ENCODE results near the gene COL15A1. TPM values are rescaled to one million over a fixed set of nuclear protein-coding genes. Genes with fewer than 3 reads are reported as not detected.
"Not testable (repeated sequence)": the region's sequence is repeated elsewhere in the genome, so short reads cannot be mapped to it uniquely, and the experiment has no call there.

The COL15A1 gene
- total RNA-seq, result under 1 TPM in 1 of 2 experiments, not detected in 1; 0.06 TPM

DNA sequence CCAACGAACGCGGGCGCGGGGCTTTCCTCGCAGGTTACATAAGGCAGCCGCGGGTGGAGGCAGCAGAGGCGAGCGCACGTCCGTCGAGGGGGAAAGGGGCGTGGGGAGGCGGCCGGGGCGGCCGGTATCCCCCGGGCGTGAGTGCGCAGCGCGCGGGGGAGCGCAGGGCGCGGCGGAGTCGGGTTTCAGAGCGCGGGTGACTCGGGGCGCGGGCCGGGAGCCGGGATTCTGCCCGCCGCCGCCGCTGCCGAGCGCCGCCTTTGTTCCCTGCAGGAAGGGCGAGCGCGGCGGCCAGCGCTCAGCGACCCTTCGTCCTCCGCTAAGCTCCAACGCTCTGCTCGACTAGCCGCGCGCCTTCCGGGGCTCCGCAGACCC, at the start of gene COL15A1:
COL15A1 (plus strand) TSS at position 226 of the 375 bp plus-strand sequence. CDS start 155 bp downstream, outside the sequence.
- H3K4me3 Mint-ChIP-seq, result peak within 1 kb of the TSS; percentile 48
- no peak within 1 kb of the TSS for H3K27ac Mint-ChIP-seq
- H3K36me3 Mint-ChIP-seq, result no peaks in the 10 kb centered on the region
- DNase-seq, result peak; percentile 4
- peaks cover 67% of the 10 kb centered on the region for H3K27me3 Mint-ChIP-seq
- H3K9me3 Mint-ChIP-seq, result no peaks in the 10 kb centered on the region
- peaks cover 9% of the 10 kb centered on the region for H3K4me1 Mint-ChIP-seq

- Mint-ChIP-seq H3K9me3 (no peaks in the 10 kb centered on the region), H3K27ac (no peak overlapping the region), H3K4me3 (no peak overlapping the region), H3K36me3 (peaks cover 3% of the 10 kb centered on the region), H3K4me1 (peaks cover 4% of the 10 kb centered on the region), H3K27me3 (peaks cover 18% of the 10 kb centered on the region)
- DNase-seq, result no peak
Observed at GRCh38 chr9:98894171-98894570, 49.5 kb upstream of the COL15A1 start.

GRCh38 chr9:98894761-98895160, 48.9 kb upstream of the COL15A1 start:
- H3K27ac Mint-ChIP-seq, result no peak overlapping the region
- DNase-seq, result no peak
- H3K27me3 Mint-ChIP-seq, result peaks cover 18% of the 10 kb centered on the region
- no peaks in the 10 kb centered on the region for H3K9me3 Mint-ChIP-seq
- peaks cover 3% of the 10 kb centered on the region for H3K36me3 Mint-ChIP-seq
- H3K4me1 Mint-ChIP-seq, result peaks cover 9% of the 10 kb centered on the region
- H3K4me3 Mint-ChIP-seq, result no peak overlapping the region

DNA sequence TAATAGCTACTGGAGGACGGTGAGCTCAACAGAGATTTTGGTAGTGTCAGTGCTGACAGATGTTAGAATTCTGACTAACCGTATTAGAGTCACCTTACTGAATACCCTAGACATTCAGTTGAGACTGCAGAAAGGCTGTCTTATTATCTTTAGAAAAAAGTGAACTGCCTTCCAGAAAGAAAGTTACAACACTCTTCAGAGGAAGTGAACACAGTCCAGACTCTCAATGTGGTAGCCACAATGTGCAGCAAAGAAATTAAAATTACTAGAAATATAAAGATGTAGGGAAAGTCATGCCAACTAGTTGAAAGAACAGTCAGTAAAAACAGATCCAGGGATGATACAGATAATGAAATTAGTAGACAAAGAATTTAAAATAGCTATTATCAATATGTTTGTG, 47.1 kb upstream of the COL15A1 start:
- DNase-seq, result no peak
- H3K4me1 Mint-ChIP-seq, result peaks cover 9% of the 10 kb centered on the region
- H3K9me3 Mint-ChIP-seq, result no peaks in the 10 kb centered on the region
- H3K27me3 Mint-ChIP-seq, result peaks cover 9% of the 10 kb centered on the region
- no peak overlapping the region for H3K4me3 Mint-ChIP-seq
- H3K36me3 Mint-ChIP-seq, result peaks cover 3% of the 10 kb centered on the region
- no peak overlapping the region for H3K27ac Mint-ChIP-seq

DNA sequence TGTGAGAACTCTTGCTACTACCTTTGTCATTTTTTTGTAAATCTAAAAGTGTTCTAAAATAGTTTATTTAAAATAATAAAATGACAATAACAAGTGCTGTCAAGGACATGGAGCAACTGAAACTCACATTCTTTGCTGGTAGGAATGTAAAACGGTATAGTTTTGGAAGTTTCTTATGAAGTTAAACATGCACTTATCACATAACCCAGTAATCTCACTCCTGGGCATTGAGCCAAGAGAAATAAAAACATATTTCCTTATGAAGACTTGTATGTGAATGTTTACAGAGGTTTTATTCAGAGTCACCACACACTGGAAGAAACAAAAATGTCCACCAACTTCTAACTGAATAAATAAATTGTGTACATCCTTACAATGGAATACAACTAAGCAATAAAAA, 46.0 kb upstream of the COL15A1 start:
- Mint-ChIP-seq H3K27me3 (peaks cover 9% of the 10 kb centered on the region), H3K4me1 (peaks cover 5% of the 10 kb centered on the region), H3K4me3 (no peak overlapping the region), H3K36me3 (peaks cover 3% of the 10 kb centered on the region), H3K9me3 (no peaks in the 10 kb centered on the region), H3K27ac (no peak overlapping the region)
- no peak for DNase-seq

- H3K4me3 Mint-ChIP-seq, result no peak overlapping the region
- no peaks in the 10 kb centered on the region for H3K9me3 Mint-ChIP-seq
- peaks cover 5% of the 10 kb centered on the region for H3K4me1 Mint-ChIP-seq
- no peak overlapping the region for H3K27ac Mint-ChIP-seq
- DNase-seq, result no peak
- H3K27me3 Mint-ChIP-seq, result peaks cover 9% of the 10 kb centered on the region
- peaks cover 3% of the 10 kb centered on the region for H3K36me3 Mint-ChIP-seq
Observed at GRCh38 chr9:98899408-98900056, 44.2 kb upstream of the COL15A1 start.

GRCh38 chr9:98900244-98900643, 43.5 kb upstream of the COL15A1 start:
- no peak overlapping the region for H3K27ac Mint-ChIP-seq
- no peaks in the 10 kb centered on the region for H3K9me3 Mint-ChIP-seq
- DNase-seq, result no peak
- H3K4me1 Mint-ChIP-seq, result peaks cover 5% of the 10 kb centered on the region
- H3K27me3 Mint-ChIP-seq, result peaks cover 9% of the 10 kb centered on the region
- H3K36me3 Mint-ChIP-seq, result peaks cover 3% of the 10 kb centered on the region
- no peak overlapping the region for H3K4me3 Mint-ChIP-seq

GRCh38 chr9:98900725-98901124, 43.0 kb upstream of the COL15A1 start:
- no peak for DNase-seq
- peaks cover under 1% of the 10 kb centered on the region for H3K36me3 Mint-ChIP-seq
- no peak overlapping the region for H3K27ac Mint-ChIP-seq
- H3K4me3 Mint-ChIP-seq, result no peak overlapping the region
- peaks cover 6% of the 10 kb centered on the region for H3K27me3 Mint-ChIP-seq
- no peaks in the 10 kb centered on the region for H3K9me3 Mint-ChIP-seq
- H3K4me1 Mint-ChIP-seq, result peaks cover 5% of the 10 kb centered on the region

- H3K27me3 Mint-ChIP-seq, H3K4me3 Mint-ChIP-seq, H3K36me3 Mint-ChIP-seq, H3K27ac Mint-ChIP-seq, DNase-seq, H3K4me1 Mint-ChIP-seq, H3K9me3 Mint-ChIP-seq: not testable (repeated sequence)
Observed at GRCh38 chr9:98901843-98902242, 41.9 kb upstream of the COL15A1 start.

GRCh38 chr9:98902516-98902915, 41.2 kb upstream of the COL15A1 start:
- Mint-ChIP-seq H3K27me3 (no peaks in the 10 kb centered on the region), H3K4me3 (no peak overlapping the region), H3K9me3 (no peaks in the 10 kb centered on the region), H3K36me3 (no peaks in the 10 kb centered on the region), H3K27ac (no peak overlapping the region), H3K4me1 (peaks cover 5% of the 10 kb centered on the region)
- DNase-seq, result no peak

DNA sequence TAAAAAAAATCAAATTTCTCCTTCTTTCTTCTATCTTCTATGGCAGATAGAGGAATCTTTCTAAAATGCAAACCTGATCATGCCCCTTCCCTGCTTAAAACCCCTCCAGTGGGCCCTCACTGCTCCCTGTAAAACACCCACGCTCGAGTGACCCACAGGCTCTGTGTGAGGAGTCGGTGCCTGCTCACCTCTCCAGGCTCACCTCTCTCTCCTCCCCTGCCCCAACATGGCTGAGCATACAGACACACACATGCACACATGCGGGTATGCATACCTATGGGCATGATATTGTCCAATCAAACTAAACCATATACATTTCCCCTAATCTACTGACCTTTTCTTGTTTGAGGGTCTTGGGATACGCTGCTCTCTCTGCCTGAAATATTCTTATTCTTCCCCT, 40.8 kb upstream of the COL15A1 start:
- no peaks in the 10 kb centered on the region for H3K36me3 Mint-ChIP-seq
- H3K4me3 Mint-ChIP-seq, result no peak overlapping the region
- no peak overlapping the region for H3K27ac Mint-ChIP-seq
- no peaks in the 10 kb centered on the region for H3K9me3 Mint-ChIP-seq
- H3K4me1 Mint-ChIP-seq, result peaks cover 5% of the 10 kb centered on the region
- no peaks in the 10 kb centered on the region for H3K27me3 Mint-ChIP-seq
- no peak for DNase-seq

GRCh38 chr9:98903961-98904411, 39.7 kb upstream of the COL15A1 start:
- DNase-seq, result no peak
- Mint-ChIP-seq H3K27ac (no peak overlapping the region), H3K4me1 (peaks cover 5% of the 10 kb centered on the region), H3K27me3 (no peaks in the 10 kb centered on the region), H3K36me3 (no peaks in the 10 kb centered on the region), H3K9me3 (no peaks in the 10 kb centered on the region), H3K4me3 (no peak overlapping the region)

DNA sequence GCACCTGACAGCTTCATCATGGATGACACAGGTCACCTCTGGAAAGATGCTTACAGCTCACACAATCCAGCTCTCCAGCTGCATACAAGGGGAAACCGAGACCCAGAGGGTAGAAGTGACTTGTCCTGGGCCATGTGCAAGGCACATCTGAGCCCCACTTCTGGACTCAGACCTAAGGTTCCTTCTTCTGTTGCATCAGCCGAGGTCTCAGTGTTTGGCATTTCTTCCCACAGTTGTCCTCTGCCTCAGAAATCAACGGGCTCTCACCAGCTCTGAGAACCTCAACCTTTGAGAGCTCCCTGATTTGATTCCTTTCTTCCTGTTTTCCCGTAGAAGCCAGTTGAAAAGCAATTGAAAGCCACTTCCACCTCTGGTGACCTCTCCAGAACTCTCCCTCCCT, 38.7 kb upstream of the COL15A1 start:
- DNase-seq, result no peak
- Mint-ChIP-seq H3K27ac (no peak overlapping the region), H3K4me3 (no peak overlapping the region), H3K36me3 (no peaks in the 10 kb centered on the region), H3K4me1 (no peaks in the 10 kb centered on the region), H3K9me3 (no peaks in the 10 kb centered on the region), H3K27me3 (no peaks in the 10 kb centered on the region)

DNA sequence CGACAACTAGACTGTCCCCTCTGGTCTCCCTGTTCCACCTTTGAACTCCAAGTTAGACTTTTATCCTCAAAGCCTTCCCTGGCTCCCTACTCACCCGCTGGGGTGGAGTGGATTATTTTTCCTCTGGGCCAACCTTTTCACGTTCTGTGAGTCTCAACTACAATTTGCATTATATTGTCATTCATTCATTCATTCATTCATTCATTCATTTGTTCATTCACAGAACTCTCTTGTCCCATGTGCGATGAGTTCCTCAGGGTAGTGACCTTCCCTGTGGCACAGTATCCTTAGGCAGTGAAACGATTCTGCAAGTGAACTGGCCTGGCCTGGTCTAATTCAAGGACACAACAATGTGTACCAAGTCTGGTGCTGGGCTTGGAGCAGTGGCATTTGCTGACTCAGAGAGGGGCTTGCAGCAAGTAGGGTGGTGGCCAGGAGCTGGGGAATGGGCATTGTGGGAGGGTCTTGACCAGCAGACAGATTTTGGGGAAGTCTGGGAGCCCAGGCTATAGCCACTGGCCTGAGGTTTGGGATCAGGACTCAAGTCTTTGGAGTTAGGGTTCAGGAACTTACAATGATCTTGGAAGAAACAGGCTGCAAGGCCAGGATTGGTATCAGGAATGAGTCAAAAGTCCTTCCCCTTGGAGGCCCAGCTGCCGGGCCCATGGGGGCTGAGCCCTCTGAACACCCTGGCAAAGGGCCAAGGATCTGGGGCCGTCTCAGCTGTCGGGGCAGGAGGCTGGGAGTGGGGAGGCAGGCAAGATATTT, 37.2 kb upstream of the COL15A1 start:
- Mint-ChIP-seq H3K4me1 (no peaks in the 10 kb centered on the region), H3K27me3 (no peaks in the 10 kb centered on the region), H3K4me3 (no peak overlapping the region), H3K9me3 (no peaks in the 10 kb centered on the region), H3K27ac (no peak overlapping the region), H3K36me3 (no peaks in the 10 kb centered on the region)
- no peak for DNase-seq

DNA sequence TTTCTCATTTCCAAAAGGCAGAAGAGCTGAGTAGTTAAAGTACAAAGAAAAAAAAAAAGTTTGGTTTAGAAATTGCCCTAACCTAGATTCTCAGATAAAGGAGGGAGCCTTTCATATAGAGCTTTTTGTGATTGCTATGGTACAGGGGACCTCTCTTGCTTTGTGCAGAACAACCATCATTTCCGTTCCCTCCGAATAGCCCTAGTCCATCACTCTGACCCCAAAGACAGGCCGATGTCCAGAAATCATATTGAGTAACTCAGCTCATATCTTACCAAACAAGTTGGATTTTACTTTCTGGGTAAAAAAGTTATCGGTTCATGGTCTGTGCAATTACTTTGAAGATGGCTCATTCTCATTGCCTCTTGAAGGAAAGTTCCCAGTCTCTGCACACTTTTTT, 36.7 kb upstream of the COL15A1 start:
- no peak overlapping the region for H3K4me3 Mint-ChIP-seq

More for the DNA sequence above, 36.7 kb upstream of the COL15A1 start:
- DNase-seq, result no peak
- Mint-ChIP-seq H3K4me1 (no peaks in the 10 kb centered on the region), H3K27me3 (no peaks in the 10 kb centered on the region), H3K36me3 (no peaks in the 10 kb centered on the region), H3K27ac (no peak overlapping the region), H3K9me3 (no peaks in the 10 kb centered on the region)
